HG03064 (cell line): ENCODE measurements around the gene LRRTM4.
"Not testable (repeated sequence)": the region's sequence is repeated elsewhere in the genome, so short reads cannot be mapped to it uniquely, and the experiment has no call there.

Source experiments
- ATAC-seq: cut with Tn5 transposase; IDR thresholded peaks from one replicate; pipeline ENCODE4 v1.9.1; 2021; ENCODE audit warnings: low read depth; ENCODE audit not compliant: unreplicated experiment

Gene LRRTM4

GRCh38 chr2:77095525-77095924 lies 426.7 kb downstream of the LRRTM4 start:
- ATAC-seq, result not testable (repeated sequence)

- ATAC-seq, result no peak
Measured at GRCh38 chr2:77095096-77095495, 427.1 kb downstream of the LRRTM4 start.

DNA sequence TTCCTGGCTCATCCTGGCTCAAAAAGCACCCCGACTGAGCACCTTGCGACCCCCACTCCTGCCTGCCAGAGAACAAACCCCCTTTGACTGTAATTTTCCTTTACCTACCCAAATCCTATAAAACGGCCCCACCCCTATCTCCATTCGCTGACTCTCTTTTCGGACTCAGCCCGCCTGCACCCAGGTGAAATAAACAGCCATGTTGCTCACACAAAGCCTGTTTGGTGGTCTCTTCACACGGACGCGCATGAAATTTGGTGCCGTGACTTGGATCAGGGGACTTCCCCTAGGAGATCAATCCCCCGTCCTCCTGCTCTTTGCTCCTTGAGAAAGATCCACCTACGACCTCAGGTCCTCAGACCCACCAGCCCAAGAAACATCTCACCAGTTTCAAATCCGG lies 433.8 kb downstream of the LRRTM4 start:
- ATAC-seq, result not testable (repeated sequence)

DNA sequence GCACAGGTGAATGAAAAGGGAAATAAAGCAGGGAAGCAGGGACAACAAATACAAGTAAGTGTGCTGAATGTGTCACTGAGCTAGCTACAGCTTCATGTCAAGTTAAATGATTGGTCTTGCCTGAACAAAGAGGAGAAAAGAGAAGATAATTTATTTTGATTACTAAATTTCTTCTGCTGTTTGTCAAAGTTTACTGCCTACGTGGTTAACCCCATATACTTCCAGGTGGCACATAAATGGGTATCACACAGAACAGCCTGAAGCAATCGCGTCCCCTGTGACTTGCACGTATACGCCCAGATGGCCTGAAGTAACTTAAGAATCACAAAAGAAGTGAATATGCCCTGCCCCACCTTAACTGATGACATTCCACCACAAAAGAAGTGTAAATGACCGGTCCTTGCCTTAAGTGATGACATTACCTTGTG lies 434.2 kb downstream of the LRRTM4 start:
- no peak for ATAC-seq

DNA sequence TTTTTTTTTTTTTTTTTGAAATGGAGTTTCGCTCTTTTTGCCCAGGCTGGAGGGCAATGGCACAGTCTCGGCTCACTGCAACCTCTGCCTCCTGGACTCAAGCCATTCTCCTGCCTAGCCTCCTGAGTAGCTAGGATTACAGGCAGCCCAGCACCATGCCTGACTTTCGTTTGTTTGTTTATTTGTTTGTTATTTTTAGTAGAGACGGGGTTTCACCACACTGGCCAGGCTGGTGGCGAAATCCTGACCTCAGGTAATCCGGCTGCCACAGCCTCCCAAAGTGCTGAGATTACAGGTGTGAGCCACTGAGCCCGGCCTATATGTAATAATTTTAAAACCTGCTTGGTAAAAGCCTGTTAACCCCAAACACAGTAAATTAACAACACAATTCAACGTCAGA lies 435.7 kb downstream of the LRRTM4 start:
- no peak for ATAC-seq

GRCh38 chr2:77086051-77086450 lies 436.1 kb downstream of the LRRTM4 start:
- ATAC-seq, result no peak

DNA sequence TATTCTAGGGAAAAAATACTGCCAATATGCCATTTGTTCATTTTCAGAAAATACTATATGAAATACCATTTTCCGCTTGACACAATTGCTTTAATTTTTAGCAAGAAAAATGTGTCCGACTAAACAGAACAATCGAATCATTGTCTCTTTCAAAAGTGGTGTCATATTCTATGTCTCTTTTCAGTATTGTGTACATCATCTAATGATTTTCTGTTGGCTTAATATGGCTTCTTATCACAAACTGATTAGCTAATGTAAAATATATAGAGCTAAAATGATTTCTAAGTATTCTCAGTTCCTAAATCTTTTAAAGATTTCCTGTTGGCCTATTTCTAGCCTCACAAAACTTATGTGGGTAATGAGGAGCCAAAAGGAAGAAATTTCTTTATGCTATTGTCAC lies 436.6 kb downstream of the LRRTM4 start:
- no peak for ATAC-seq

GRCh38 chr2:77081597-77081996 lies 440.6 kb downstream of the LRRTM4 start:
- no peak for ATAC-seq

DNA sequence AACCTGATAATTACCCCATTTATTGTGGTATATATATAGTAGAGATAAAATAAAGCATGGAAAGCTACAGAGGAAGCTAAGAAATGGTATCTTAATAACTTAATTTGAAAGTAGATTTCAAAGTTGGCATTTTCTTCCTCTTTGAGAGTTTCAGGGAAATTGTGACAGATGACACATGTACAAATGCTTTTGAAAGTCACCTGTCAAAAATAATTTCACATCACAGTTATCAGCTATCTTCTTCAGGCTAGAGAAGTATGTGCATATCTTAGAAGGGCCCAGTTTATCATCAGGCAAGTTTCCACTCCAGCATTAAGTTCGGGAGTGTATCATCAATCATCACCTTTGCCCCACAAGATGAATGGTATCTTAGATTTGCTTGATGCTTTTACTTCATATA lies 457.9 kb downstream of the LRRTM4 start:
- ATAC-seq, result no peak

DNA sequence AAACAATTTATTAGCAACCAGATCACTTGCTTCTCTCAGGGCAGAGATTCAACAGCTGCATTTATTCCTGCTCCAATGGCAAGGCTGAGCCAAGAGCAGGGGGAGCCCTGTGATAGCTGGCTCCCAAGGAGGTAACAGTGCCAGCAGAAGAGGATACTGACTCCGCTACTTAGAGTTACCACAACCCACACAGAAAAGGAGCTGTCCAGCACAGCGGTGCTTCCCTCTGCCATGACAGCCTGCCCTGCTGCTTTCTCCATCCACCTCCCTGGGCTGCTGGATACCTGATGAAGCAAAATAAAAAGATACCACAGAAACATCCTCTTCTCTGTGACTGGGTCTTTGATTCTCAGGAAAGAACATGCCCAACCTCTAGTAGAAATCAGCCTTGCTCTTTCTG lies 467.2 kb downstream of the LRRTM4 start:
- no peak for ATAC-seq

DNA sequence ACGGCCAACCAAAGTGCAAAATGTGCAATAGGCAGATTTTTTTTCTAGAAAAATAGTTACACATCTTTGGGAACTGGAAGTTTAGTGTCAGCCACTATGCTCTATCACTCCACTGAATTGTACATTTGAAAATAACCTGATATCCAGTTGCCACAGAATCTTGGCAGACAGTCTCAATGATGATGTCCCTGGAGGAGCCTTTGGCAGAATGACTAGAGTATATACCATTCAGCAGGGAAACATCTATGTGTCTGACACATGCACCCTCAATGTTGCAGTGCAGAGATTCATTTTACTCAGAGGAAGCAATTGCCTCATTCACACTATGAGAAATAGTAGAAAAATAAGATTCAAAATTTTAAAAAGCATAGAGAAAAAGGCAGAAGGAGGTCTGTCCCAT lies 475.8 kb downstream of the LRRTM4 start:
- ATAC-seq, result no peak

GRCh38 chr2:77045456-77045855 lies 476.7 kb downstream of the LRRTM4 start:
- ATAC-seq, result not testable (repeated sequence)

DNA sequence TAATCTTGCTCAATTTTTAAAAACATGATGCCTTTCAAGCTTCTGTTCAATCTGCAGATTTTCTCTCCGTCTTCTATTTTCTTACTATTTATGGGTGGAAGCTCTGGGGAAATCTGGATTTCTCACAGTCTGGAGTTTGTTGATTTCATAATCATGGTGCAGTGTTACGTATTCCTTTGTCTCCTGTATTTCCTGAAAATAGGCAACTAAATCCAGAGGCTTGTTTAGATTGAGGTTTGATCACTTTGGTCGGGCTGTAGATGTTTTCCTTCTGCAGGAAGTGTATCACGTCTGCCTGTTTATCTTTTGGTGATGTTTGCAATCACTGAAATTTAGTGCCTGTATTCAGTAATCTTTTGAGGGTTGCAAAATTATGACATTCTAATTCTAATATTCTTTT lies 487.7 kb downstream of the LRRTM4 start:
- no peak for ATAC-seq

DNA sequence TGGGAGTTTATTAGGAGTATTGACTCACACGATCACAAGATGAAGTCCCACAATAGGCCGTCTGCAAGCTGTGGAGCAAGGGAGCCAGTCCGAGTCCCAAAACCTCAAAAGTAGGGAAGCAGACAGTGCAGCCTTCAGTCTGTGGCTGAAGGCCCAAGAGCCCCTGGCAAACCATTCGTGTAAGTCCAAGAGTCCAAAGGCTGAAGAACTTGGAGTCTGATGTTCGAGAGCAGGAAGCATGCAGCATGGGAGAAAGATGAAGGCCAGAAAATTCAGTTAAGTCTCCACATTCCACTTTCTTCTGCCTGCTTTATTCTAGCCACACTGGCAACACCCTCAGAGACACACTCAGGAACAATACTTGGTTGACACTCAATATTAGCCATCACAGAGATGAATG lies 492.9 kb downstream of the LRRTM4 start:
- ATAC-seq, result not testable (repeated sequence)

GRCh38 chr2:77028032-77028600 lies 494.1 kb downstream of the LRRTM4 start:
- no peak for ATAC-seq

- no peak for ATAC-seq
Measured at GRCh38 chr2:77025714-77026113, 496.5 kb downstream of the LRRTM4 start.

GRCh38 chr2:77021161-77021560 lies 501.0 kb downstream of the LRRTM4 start:
- ATAC-seq, result no peak

- no peak for ATAC-seq
Measured at GRCh38 chr2:77018219-77018618, 504.0 kb downstream of the LRRTM4 start.

DNA sequence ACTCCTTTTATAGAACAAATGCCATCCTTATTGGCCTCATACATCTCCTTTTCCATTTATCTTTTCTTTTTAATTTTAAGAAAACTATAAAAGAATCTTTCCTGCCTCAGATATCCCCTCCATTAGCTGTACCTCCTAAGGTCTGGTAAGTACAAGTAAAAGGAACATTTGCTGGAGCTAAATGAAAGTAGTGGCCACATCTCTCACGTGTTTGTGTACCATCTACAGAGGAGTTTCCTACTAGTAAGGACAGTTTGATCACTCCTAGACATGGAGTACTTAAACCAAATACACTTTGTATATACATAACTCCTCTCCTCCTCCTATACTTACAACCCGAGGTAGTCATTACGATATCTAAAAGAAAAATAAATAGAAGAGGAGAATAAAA lies 504.8 kb downstream of the LRRTM4 start:
- no peak for ATAC-seq

- no peak for ATAC-seq
Measured at GRCh38 chr2:77016443-77017354, 505.5 kb downstream of the LRRTM4 start.

- no peak for ATAC-seq
Measured at GRCh38 chr2:77013953-77014352, 508.2 kb downstream of the LRRTM4 start.

DNA sequence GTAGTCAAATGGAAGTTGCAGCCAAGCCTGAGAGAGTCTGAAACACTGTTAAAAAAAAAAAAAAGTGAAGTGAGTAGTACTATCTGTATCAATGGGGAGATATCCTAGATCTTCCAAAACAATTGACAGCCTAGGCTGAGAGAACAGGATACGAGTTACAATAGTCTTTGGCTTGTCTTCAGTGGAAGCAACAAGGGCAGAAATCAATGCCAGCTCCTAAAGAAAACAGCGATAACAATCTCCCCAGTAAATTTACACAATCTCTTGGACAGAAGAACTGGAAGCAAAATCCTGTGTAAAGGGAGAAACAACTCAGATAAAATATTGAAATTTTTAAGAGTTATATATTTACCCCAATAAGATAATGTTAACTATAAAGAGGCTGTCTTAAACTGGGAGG lies 508.7 kb downstream of the LRRTM4 start:
- ATAC-seq, result no peak
